22Rv1 (cell line): Measurements from ENCODE around the gene RAPGEF4.

ENCODE experiments used
- H3K27ac ChIP-seq: fragments of 450-650 bp; 2 replicates; pipeline ENCODE4 v1.5.1; 2017
- ZFX ChIP-seq: fragments of 450-650 bp; IDR thresholded peaks from 2 replicates; pipeline ENCODE4 v1.6.1; 2017; ENCODE audit warnings: antibody characterized with exemption, borderline replicate concordance
- TF ChIP-seq, protein P1 (sequence below): fragments of 450-650 bp; IDR thresholded peaks from 2 replicates; pipeline ENCODE4 v1.5.1; 2017; ENCODE audit warnings: mild to moderate bottlenecking

RAPGEF4 gene

DNA sequence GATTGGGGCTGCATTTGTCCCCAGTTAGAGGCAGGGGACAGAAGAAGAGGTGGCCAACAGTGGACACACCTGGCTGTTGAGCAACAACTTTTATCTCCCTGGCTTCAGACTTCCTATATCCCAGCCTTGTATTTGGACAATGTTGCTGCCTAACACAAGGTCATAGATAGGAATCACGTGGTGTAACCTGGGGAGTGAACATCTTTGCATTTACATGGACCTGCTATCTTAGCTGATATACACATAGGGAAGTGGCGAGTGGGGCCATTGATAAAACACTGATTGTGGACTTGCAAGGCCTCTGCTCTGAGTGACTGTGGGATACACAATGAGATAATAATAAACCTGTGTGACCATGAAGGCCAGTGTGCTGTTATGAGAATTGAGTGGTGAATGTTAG lies 26.9 kb downstream of the RAPGEF4 start:
- no peak overlapping the region for H3K27ac ChIP-seq

DNA sequence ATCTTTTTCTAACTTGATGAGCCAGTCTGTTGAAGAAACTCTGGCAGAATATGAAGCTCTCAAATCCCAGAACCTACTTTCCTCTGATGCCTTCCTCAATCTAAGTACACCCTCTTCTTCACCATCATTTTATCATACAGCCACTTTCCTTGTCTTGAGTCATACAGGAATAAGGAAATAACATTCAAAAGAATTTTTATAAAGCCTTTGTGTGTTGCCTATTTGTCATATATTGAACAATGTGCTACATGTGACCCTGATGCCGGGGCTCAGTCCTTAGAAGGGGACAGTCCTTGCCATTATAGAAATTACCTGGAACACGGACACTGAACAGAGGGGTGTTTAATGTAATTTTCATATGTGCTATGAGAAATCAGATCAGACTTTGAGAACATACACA lies 27.4 kb downstream of the RAPGEF4 start:
- TF ChIP-seq ZFX = no peak
- TF ChIP-seq, protein P1, sequence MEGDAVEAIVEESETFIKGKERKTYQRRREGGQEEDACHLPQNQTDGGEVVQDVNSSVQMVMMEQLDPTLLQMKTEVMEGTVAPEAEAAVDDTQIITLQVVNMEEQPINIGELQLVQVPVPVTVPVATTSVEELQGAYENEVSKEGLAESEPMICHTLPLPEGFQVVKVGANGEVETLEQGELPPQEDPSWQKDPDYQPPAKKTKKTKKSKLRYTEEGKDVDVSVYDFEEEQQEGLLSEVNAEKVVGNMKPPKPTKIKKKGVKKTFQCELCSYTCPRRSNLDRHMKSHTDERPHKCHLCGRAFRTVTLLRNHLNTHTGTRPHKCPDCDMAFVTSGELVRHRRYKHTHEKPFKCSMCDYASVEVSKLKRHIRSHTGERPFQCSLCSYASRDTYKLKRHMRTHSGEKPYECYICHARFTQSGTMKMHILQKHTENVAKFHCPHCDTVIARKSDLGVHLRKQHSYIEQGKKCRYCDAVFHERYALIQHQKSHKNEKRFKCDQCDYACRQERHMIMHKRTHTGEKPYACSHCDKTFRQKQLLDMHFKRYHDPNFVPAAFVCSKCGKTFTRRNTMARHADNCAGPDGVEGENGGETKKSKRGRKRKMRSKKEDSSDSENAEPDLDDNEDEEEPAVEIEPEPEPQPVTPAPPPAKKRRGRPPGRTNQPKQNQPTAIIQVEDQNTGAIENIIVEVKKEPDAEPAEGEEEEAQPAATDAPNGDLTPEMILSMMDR = no peak
- no peak overlapping the region for H3K27ac ChIP-seq

More for the DNA sequence above, 26.9 kb downstream of the RAPGEF4 start:
- TF ChIP-seq, protein P1 = no peak
- no peak for TF ChIP-seq ZFX

DNA sequence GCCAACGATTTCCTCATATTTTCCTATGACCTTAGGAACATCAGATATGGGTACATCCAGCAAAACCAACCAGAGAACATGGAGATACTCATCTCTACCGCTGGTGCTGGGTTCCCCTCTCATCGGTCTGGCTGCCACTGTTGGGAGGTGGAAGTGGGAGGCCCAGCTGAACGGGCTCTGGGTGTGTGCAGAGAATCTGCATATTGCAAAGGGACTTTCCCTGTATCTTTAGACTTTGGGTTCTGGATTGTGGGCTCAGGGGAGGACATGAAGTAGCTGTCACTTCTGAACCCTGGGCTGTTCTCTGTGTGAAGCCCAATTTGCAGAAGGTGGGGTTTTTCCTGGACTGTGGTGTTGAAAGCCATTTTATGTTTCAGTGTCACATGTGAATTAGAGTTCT lies 30.0 kb downstream of the RAPGEF4 start:
- H3K27ac ChIP-seq = no peak overlapping the region
- TF ChIP-seq ZFX = no peak
- TF ChIP-seq, protein P1 = no peak

DNA sequence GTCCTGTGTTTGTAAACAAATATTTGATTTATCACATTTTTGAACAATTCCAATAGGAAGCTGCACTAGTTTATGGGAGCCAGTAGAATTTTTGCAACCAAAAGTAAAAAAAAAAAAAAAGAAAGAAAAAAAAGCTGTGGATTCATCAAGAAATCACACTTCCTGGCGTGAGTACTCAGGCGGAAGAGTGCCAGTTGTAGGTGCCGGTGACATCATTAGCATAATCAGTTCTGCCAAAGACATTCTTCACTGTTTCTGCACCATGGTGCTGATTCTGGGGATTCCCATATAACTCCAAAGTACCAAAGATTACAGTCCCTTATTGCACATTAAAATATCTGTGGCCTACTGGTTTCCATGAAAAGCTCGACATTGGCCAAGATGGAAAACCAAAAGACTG lies 32.8 kb downstream of the RAPGEF4 start:
- no peak overlapping the region for H3K27ac ChIP-seq
- TF ChIP-seq, protein P1 = no peak
- TF ChIP-seq ZFX = no peak

DNA sequence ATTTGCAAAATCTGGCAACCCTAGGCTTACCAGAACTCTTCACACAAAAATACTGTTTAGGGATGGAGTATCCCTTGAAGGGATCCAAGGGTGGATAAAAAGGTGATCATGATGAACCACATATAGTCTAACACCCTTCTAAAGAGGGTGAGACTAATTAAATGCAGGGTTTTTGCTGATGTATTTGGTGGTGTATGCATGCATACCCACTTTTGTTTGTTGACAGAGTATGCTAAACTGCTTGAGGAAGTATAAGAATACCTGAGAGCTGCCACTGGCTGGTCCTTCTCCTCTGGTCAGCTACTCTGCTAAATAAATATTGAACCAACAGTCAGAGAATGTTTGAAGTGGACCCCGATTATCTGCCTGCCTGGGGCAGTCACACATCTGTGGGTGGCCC lies 34.2 kb downstream of the RAPGEF4 start:
- TF ChIP-seq ZFX = no peak
- TF ChIP-seq, protein P1 = no peak
- H3K27ac ChIP-seq = no peak overlapping the region

DNA sequence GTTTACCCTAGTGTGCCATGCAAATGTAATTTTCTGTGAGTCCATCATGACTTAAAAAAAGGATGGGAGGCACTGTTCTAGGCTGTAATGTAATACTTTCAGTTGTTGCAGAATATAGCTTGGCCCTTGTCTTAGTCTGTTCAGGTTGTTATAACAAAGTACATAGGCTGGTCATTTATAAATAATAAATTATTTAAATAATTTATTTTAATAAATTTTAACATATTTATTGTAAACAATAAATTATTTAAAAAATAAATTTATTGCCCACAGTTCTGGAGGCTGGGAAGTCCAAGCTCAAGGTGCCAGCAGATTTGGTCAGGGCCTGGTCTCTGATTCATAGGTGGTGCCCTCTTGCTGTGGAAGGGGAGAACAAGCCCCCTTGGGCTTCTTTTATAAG lies 35.2 kb downstream of the RAPGEF4 start:
- no peak overlapping the region for H3K27ac ChIP-seq
- TF ChIP-seq ZFX = no peak
- TF ChIP-seq, protein P1 = no peak

DNA sequence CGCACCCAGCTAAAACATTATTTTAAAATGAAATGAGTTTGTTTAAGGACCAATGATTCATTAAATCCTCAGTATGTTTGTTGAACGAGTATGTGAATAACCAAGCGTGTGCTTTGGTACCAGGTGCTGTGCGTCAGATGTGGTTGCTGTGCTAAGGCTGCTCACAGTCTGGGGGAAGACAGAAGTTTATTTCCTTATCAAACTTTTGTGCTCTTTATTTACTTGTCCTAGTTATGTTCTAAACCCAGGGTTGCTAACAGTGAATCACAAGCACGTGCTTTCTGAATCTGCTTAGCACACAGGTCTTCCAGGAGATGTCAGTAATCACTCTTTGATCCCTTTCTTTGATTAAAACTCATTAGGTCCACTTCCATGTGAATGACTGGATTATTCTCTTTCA lies 37.0 kb downstream of the RAPGEF4 start:
- no peak for TF ChIP-seq ZFX
- TF ChIP-seq, protein P1 = no peak
- H3K27ac ChIP-seq = no peak overlapping the region
